MV-4-11 (cell line): Measurements from ENCODE around the gene SLC25A5.
"Not testable (repeated sequence)": the region's sequence is repeated elsewhere in the genome, so short reads cannot be mapped to it uniquely, and the experiment has no call there.

ENCODE experiments used
- DNase-seq: peaks from one replicate; lab custom pipeline; 2025; lab: John Stamatoyannopoulos, UW

The SLC25A5 gene

DNA sequence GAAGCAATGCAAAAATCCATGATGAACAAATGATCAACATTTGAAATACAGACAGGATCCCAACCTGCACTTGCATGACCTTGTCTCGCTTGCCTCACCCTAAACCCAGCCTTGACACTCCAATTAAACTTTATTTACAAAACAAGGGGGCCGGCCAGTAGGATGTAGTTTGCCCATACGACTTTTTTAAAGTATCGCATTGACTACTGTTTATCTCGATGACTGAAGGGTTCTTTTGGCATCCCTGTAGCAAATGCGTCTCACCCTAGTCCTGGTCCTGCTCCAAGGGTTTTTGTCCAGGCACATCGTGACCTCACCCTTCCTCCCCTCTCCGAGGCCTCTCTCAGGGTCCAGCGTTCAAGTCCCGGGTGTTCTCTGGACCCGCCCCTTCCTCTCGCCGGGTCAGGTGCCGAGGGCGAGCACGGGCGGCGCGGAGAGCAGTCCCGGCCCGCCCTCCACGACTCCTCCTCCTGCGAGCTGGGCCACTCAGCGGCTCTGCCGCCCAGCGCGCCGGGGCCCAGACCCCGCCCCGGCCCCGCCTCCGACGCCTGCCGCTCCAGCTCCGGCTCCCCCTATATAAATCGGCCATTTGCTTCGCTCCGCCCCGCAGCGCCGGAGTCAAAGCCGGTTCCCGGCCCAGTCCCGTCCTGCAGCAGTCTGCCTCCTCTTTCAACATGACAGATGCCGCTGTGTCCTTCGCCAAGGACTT is at the start of gene SLC25A5:
Gene SLC25A5 (plus strand): TSS at position 603 of the 709 bp plus-strand sequence. CDS start 72 bp downstream, at position 675.
- DNase-seq: peak; percentile 76

DNA sequence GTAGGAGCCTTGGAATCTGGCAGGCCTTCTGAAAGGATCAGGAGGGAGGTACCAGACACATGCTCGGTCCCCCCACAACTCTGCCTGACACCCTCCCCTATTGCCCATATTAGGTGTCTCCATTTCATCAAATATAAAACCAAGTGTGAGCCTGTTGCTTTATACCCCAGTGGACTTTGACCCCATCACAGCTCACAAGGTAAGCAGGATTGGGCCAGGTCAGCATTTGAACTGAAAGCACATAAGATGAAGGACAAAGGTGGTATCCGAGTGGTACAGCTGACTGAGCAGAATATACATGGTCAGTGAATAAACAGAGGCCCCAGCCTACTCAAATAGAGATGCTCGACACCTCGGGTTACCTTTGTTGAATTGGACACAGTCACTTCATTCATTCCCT is 49.1 kb upstream of the SLC25A5 start:
- no peak for DNase-seq

- no peak for DNase-seq
Observed at GRCh38 chrX:119419898-119420297, 48.3 kb upstream of the SLC25A5 start.

DNA sequence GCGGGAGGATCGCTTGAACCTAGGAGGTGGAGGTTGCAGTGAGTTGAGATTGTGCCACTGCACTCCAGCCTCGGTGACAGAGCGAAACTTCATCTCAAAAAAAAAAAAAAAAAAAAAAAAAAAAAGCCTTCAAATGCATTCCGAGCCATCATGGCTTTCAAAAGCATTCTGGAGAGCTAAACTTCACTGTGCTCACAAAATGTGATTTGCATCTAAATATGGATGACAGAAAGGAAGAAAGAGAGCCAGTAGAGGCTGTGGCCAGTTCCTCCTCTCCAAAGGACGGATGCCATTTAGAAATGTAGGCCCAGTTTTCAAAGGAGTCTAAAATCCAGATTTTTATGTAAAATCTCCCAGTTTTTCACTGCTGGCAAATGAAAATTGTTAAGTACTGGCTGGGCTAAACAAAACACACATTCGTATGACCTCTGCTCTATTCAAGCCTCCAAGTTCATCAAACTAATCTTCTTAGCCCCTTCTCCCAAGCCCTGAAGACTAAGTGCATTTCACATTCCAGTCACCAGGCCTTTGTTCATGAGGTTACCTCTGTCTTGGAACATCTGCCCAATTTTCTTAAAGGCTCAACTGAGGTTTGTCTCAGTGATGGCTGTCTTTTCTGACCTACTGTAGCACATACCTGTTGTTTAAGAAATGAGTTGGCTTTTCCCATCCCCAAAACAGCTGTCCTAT is 47.1 kb upstream of the SLC25A5 start:
- DNase-seq: no peak

DNA sequence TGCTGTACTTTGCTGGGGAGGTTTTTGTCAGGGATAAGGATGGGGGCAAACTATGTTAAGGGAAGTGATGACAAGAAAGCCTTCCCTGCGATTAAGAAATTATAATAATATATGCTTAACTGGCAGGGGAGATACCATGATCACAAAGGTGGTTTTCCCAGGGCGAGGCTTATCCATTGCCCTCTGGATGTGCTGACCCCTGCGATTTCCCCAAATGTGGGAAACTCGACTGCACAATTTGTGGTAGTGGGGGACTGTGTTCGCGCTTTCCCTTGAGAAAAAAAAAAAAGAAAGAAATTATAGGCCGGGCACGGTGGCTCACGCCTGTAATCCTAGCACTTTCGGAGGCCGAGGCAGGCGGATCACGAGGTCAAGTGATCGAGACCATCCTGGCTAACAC is 44.6 kb upstream of the SLC25A5 start:
- DNase-seq: no peak

DNA sequence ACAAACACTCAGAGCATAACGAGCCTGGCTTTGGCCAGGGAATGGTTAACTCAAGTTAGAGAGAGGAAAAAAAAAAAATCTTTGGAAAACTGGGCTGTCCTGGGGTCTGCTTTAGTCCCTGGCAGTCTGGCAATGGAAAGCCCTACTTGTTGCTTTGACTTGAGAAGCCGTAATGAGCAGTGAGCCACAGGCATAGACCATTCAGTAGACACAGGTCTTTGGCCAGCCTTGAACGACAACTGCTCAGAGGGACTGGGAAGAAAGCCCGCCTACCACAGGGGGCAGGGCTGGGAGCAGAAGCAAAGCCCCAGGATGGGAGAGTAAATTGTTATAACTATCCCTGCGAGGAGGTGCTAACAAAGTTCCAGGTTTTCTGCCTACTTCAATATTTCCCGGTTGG is 43.2 kb upstream of the SLC25A5 start:
- DNase-seq: no peak

- peak; percentile 75 for DNase-seq
Observed at GRCh38 chrX:119427024-119427794, 41.0 kb upstream of the SLC25A5 start.

DNA sequence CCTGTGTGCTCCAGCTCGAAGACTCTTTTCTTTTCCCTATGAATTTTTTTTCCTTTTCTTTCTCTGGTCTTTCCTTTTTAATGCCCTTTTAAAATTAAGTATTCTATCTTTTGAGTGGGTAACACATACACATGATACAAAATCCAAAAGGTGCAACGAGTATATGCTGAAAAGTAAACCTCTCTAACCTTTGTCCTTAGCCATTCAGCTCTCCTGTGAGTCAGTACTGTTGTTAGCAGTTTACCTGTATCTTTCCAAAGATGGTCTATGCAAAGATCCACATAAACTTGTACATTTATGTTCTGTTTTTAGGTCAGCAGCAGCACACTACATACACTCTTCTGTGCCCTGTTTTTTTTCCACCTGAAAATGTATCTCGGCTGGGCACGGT is 40.5 kb upstream of the SLC25A5 start:
- DNase-seq: no peak

DNA sequence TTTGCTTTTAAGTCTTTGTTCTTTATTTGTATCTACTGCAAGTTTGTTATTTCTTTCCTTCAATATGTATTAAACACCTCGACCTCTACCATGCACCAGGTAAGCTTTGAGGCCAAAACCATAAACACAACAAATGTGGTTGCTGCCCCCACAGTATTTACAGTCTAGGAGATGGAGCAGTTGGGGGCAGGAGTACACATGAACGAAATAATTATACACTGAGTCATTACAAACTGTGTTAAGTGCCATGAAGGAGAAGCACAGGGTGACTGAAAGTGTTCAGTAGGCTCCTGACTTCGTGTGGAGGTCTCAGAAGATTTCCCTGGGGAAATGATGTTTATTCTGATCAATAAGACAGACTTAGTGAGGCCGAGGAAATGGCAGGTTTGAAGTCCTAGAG is 38.8 kb upstream of the SLC25A5 start:
- no peak for DNase-seq

DNA sequence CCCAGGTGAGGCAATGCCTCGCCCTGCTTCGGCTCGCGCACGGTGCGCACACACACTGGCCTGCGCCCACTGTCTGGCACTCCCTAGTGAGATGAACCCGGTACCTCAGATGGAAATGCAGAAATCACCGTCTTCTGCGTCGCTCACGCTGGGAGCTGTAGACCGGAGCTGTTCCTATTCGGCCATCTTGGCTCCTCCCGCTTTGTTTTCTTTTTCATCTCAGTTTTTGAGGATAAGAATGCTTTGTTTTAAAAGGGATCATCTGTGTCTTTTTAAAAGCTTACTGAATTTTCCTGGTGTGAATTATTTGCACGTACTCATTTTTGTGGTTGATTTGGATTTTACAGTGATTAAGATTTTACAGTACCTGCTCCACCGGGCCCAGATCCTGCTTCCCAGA is 26.9 kb upstream of the SLC25A5 start:
- DNase-seq: not testable (repeated sequence)

DNA sequence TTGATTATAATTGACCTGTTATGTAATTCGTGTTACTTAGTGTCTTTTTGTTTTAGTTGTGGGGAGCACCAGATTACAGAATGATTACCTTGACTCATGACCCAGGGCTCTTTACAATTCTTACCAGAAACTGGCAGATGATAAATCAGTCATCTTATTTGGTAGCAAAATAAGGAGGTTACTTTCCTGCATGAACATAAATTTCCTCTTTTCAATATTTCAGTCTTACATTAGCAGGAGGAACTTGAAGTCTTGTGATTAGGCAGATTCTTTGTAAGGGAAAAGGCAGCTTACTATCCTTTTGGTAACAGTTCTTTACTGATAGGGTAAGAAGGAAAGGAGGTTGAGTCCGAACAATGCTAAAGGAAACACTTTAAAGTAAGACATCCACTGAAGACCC is 26.0 kb upstream of the SLC25A5 start:
- no peak for DNase-seq

DNA sequence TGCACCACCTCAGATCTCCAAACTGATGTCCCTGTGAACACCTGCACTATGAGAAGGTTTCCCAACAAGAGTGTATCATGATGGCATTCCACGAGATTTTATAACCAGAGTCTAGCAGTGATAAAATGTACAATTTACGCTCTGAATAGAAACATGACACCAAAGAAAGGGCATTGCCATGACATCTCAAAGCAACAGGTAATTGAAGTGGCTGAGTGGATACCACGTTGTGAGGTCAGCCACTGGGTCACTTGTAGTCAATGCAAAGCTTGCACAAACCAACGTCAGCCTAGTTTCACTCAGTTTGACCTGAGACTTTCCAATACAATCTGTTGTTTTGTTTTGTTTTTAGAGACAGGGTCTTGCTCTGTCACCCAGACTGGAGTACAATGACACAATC is 15.0 kb upstream of the SLC25A5 start:
- DNase-seq: no peak

- peak; percentile 14 for DNase-seq
Observed at GRCh38 chrX:119455264-119455663, 13.0 kb upstream of the SLC25A5 start.

GRCh38 chrX:119459181-119459580 is 9.1 kb upstream of the SLC25A5 start:
- no peak for DNase-seq

- DNase-seq: no peak
Observed at GRCh38 chrX:119465555-119465954, 2.7 kb upstream of the SLC25A5 start.

GRCh38 chrX:119466970-119467369 is 1.3 kb upstream of the SLC25A5 start:
- DNase-seq: no peak

DNA sequence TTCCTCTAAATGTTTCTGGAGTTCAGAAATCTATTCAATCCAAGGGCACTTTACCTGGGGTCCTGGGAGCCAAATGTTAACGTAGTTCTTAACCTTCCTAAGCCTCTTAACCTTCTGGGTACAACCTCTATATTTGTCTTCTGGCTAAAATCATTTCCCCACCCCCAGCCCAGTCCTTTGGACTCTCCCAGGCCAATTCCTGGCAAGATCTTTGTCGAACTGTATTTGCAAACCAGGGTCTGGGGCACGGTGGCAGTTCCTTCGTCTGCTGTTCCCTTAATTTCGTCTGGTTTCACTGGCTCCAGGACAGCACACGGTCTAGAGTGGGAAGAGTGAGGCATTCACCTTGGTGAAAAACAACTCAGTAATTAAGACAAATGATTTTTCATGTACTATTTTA is 811 bp upstream of the SLC25A5 start:
- no peak for DNase-seq

DNA sequence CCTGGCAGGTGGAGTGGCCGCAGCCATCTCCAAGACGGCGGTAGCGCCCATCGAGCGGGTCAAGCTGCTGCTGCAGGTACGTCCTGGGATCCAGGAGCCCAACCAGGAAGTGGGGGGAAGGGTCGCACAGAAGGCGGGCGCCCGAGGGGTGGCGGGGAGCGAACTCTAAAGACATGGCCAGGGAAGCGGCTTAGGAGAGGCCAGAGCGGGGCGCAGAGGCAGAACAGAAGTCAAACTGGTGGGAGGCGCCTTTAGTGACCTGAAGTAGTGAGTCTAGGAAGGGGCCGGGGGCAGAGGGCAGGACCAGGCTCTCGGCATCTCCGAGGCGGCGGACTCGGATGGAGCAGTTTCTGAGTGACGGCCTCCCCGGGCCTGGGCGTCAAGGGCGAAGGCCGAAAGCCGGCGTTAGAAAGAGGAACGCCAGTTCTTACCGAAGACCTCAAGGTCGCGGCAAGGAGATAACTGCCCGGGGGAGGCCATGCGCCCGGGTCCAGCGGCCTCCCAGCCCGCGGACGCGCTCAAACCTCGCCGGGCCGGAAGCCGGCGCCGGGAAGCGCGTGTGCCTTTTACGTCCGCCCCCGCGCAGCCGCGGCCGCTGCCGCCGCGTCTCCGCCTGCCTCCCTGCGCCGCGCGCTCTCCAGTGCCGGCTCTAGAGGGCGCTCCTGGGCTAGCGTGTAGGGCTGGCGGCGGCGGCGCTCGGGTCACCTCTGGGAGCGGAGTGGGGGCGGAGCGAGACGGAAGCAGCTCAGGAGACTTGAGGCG is 488 bp downstream of the SLC25A5 start:
- peak; percentile 64 for DNase-seq

DNA sequence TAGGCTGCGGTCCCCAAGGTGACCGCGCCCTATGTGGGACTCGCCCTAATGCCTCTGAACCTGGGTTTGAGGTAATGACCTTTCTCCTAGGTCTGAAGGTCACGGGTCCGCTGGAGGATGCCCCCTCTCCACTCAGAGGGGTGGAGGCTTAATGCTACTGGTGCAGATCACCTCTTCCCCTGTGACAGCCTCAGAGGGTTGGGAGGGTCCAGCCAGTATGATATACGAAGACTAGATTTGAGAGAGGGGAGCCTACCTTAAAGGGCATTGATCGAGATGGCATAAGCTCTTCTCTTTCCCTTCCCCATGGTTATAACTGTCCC is 1.0 kb downstream of the SLC25A5 start:
- DNase-seq: no peak

- no peak for DNase-seq
Observed at GRCh38 chrX:119474615-119475388, 6.6 kb downstream of the SLC25A5 start.

GRCh38 chrX:119475389-119476101 is 7.3 kb downstream of the SLC25A5 start:
- DNase-seq: peak; percentile 37
